Measurements from ENCODE around the gene TMEM259. TPM values are rescaled to one million over a fixed set of nuclear protein-coding genes. Genes with fewer than 3 reads are reported as not detected.

Gene TMEM259
- 100 to 1,000 TPM; 101 to 120 TPM for total RNA-seq

- no peaks in the 10 kb centered on the region for H3K9me3 Mint-ChIP-seq
- peak within 1 kb of the TSS; percentile 100 for H3K27ac Mint-ChIP-seq
- H3K4me1 Mint-ChIP-seq: peaks cover 21% of the 10 kb centered on the region
- peaks cover 30% of the 10 kb centered on the region for H3K36me3 Mint-ChIP-seq (ENCODE audit: low read depth)
- H3K4me3 Mint-ChIP-seq: peak within 1 kb of the TSS; percentile 91
- ATAC-seq (replicated peaks): peak; percentile 92
- no peaks in the 10 kb centered on the region for H3K27me3 Mint-ChIP-seq
Observed at GRCh38 chr19:1020868-1021425, at the start of gene TMEM259. TSS of gene TMEM259 (minus strand) at chr19:1021123. CDS start at chr19:1020996, 127 bp downstream.

GRCh38 chr19:1070576-1070930, 49.6 kb upstream of the TMEM259 start:
- peaks cover 8% of the 10 kb centered on the region for H3K4me1 Mint-ChIP-seq
- H3K27me3 Mint-ChIP-seq: no peaks in the 10 kb centered on the region
- H3K4me3 Mint-ChIP-seq: peak overlapping the region; percentile 95
- peaks cover 69% of the 10 kb centered on the region for H3K36me3 Mint-ChIP-seq (ENCODE audit: low read depth)
- no peaks in the 10 kb centered on the region for H3K9me3 Mint-ChIP-seq
- H3K27ac Mint-ChIP-seq: no peak overlapping the region
- no peak for ATAC-seq (replicated peaks)

- peak overlapping the region; percentile 88 for H3K27ac Mint-ChIP-seq
- no peaks in the 10 kb centered on the region for H3K9me3 Mint-ChIP-seq
- peak overlapping the region; percentile 95 for H3K4me3 Mint-ChIP-seq
- peaks cover 6% of the 10 kb centered on the region for H3K4me1 Mint-ChIP-seq
- H3K36me3 Mint-ChIP-seq (ENCODE audit: low read depth): peaks cover 60% of the 10 kb centered on the region
- H3K27me3 Mint-ChIP-seq: no peaks in the 10 kb centered on the region
- ATAC-seq (replicated peaks): peak; percentile 59
Observed at GRCh38 chr19:1069009-1069779, 48.3 kb upstream of the TMEM259 start.

GRCh38 chr19:1068009-1069001, 47.4 kb upstream of the TMEM259 start:
- peaks cover 6% of the 10 kb centered on the region for H3K4me1 Mint-ChIP-seq
- H3K9me3 Mint-ChIP-seq: no peaks in the 10 kb centered on the region
- H3K27me3 Mint-ChIP-seq: no peaks in the 10 kb centered on the region
- peaks cover 52% of the 10 kb centered on the region for H3K36me3 Mint-ChIP-seq (ENCODE audit: low read depth)
- peak; percentile 24 for ATAC-seq (replicated peaks)
- H3K4me3 Mint-ChIP-seq: peak overlapping the region; percentile 95
- H3K27ac Mint-ChIP-seq: peak overlapping the region; percentile 88

- Mint-ChIP-seq H3K4me1 (peaks cover 6% of the 10 kb centered on the region), H3K4me3 (peak overlapping the region; percentile 95), H3K36me3 (ENCODE audit: low read depth) (peaks cover 43% of the 10 kb centered on the region), H3K27ac (peak overlapping the region; percentile 88), H3K9me3 (no peaks in the 10 kb centered on the region), H3K27me3 (no peaks in the 10 kb centered on the region)
- ATAC-seq (replicated peaks): peak; percentile 27
Observed at GRCh38 chr19:1067341-1067957, 46.5 kb upstream of the TMEM259 start.

GRCh38 chr19:1066748-1067340, 45.9 kb upstream of the TMEM259 start, which contains the start of gene ARHGAP45:
TSS of gene ARHGAP45 (plus strand) at chr19:1067167. CDS start at chr19:1067406, 239 bp downstream.
- H3K4me1 Mint-ChIP-seq: peaks cover 3% of the 10 kb centered on the region
- peak; percentile 52 for ATAC-seq (replicated peaks)
- peak within 1 kb of the TSS; percentile 95 for H3K4me3 Mint-ChIP-seq
- no peaks in the 10 kb centered on the region for H3K9me3 Mint-ChIP-seq
- H3K27ac Mint-ChIP-seq: peak within 1 kb of the TSS; percentile 88
- no peaks in the 10 kb centered on the region for H3K27me3 Mint-ChIP-seq
- peaks cover 37% of the 10 kb centered on the region for H3K36me3 Mint-ChIP-seq (ENCODE audit: low read depth)

GRCh38 chr19:1066251-1066747, 45.4 kb upstream of the TMEM259 start:
- Mint-ChIP-seq H3K4me3 (peak overlapping the region; percentile 95), H3K36me3 (ENCODE audit: low read depth) (peaks cover 32% of the 10 kb centered on the region), H3K27ac (no peak overlapping the region), H3K27me3 (no peaks in the 10 kb centered on the region), H3K4me1 (no peaks in the 10 kb centered on the region), H3K9me3 (no peaks in the 10 kb centered on the region)
- ATAC-seq (replicated peaks): no peak

- H3K36me3 Mint-ChIP-seq (ENCODE audit: low read depth): peaks cover 30% of the 10 kb centered on the region
- no peaks in the 10 kb centered on the region for H3K4me1 Mint-ChIP-seq
- no peaks in the 10 kb centered on the region for H3K9me3 Mint-ChIP-seq
- peak overlapping the region; percentile 95 for H3K4me3 Mint-ChIP-seq
- H3K27ac Mint-ChIP-seq: no peak overlapping the region
- no peak for ATAC-seq (replicated peaks)
- H3K27me3 Mint-ChIP-seq: no peaks in the 10 kb centered on the region
Observed at GRCh38 chr19:1065606-1066109, 44.7 kb upstream of the TMEM259 start.

- peaks cover 23% of the 10 kb centered on the region for H3K36me3 Mint-ChIP-seq (ENCODE audit: low read depth)
- peak; percentile 47 for ATAC-seq (replicated peaks)
- no peaks in the 10 kb centered on the region for H3K4me1 Mint-ChIP-seq
- no peaks in the 10 kb centered on the region for H3K9me3 Mint-ChIP-seq
- H3K4me3 Mint-ChIP-seq: peak overlapping the region; percentile 95
- H3K27me3 Mint-ChIP-seq: no peaks in the 10 kb centered on the region
- H3K27ac Mint-ChIP-seq: no peak overlapping the region
Observed at GRCh38 chr19:1064661-1065605, 44.0 kb upstream of the TMEM259 start.

- Mint-ChIP-seq H3K4me1 (no peaks in the 10 kb centered on the region), H3K4me3 (no peak overlapping the region), H3K9me3 (no peaks in the 10 kb centered on the region), H3K36me3 (ENCODE audit: low read depth) (peaks cover 15% of the 10 kb centered on the region), H3K27ac (no peak overlapping the region), H3K27me3 (no peaks in the 10 kb centered on the region)
- ATAC-seq (replicated peaks): no peak
Observed at GRCh38 chr19:1063909-1064660, 43.2 kb upstream of the TMEM259 start.

- peak; percentile 21 for ATAC-seq (replicated peaks)
- Mint-ChIP-seq H3K36me3 (ENCODE audit: low read depth) (peaks cover 6% of the 10 kb centered on the region), H3K27ac (no peak overlapping the region)
Observed at GRCh38 chr19:1063030-1063908, 42.3 kb upstream of the TMEM259 start.

More at GRCh38 chr19:1063030-1063908, 42.3 kb upstream of the TMEM259 start:
- Mint-ChIP-seq H3K27me3 (no peaks in the 10 kb centered on the region), H3K4me1 (no peaks in the 10 kb centered on the region), H3K9me3 (no peaks in the 10 kb centered on the region), H3K4me3 (no peak overlapping the region)
